ENCODE measurements around the gene GLCE.

Gene GLCE

GRCh38 chr15:69194025-69194827 lies 33.8 kb downstream of the GLCE start:
- no peaks in the 10 kb centered on the region for H3K27me3 ChIP-seq (replicated peaks; ENCODE audit: control insufficient read depth, insufficient read depth, low read length)
- H3K36me3 ChIP-seq (ENCODE audit: control insufficient read depth, insufficient read depth, low read length): no peaks in the 10 kb centered on the region
- H3K4me3 ChIP-seq (replicated peaks; ENCODE audit: low read depth, low read length): no peak overlapping the region
- no peak for TF ChIP-seq CTCF (IDR thresholded peaks at IDR 0.05; ENCODE audit: insufficient read depth, low read length, poor library complexity, severe bottlenecking)
- DNase-seq (ENCODE audit: extremely low read depth, insufficient read length): no peak

- no peak for TF ChIP-seq CTCF (IDR thresholded peaks at IDR 0.05; ENCODE audit: insufficient read depth, low read length, poor library complexity, severe bottlenecking)
- DNase-seq (ENCODE audit: extremely low read depth, insufficient read length): no peak
- Histone ChIP-seq H3K4me3 (replicated peaks; ENCODE audit: low read depth, low read length) (no peak overlapping the region), H3K36me3 (ENCODE audit: control insufficient read depth, insufficient read depth, low read length) (no peaks in the 10 kb centered on the region), H3K27me3 (replicated peaks; ENCODE audit: control insufficient read depth, insufficient read depth, low read length) (no peaks in the 10 kb centered on the region)
Observed at GRCh38 chr15:69194854-69195253, 34.4 kb downstream of the GLCE start.

DNA sequence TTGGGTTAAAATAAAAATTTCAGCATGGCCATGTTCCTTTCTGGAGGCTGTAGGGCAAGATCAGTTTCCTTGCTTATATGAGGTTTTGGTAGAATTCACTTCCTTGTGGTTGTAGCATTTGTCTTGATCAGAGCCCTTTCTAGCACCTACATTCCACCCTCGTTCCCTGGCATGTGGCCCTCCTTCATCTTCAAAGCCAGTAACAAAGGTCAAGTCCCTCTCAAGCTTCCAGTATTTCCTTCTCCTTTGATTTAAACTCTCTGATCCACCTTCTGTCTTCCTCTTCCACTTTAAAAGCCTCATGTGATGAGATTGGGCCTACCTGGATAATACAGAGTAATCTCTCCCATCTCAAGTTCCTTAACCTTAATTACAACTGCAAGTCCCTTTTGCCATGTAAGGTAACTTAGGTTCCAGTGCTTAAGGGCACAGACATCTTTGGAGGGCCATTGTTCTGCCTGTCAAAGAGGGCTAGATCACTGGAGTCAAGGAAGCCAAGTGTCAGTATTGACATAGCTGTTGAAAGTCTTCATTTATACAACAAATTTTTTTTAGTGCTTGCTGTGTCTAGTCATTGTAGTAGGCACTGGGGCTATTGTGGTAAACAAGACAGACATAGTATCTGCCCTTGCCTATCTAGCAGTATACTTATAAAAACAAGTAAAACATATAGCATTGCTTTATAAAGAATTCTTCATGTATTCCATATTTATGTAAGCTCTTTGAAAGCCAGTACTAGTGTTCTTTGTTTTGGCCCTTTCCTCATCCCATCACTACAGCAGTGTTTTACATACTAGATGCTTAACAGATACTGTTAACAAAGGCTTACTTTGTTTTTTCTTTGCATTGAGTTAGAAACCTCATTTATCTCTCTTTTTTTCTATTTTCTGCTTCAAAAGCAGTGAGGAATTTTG lies 40.7 kb downstream of the GLCE start:
- Histone ChIP-seq H3K36me3 (ENCODE audit: control insufficient read depth, insufficient read depth, low read length) (no peaks in the 10 kb centered on the region), H3K4me3 (replicated peaks; ENCODE audit: low read depth, low read length) (no peak overlapping the region), H3K27me3 (replicated peaks; ENCODE audit: control insufficient read depth, insufficient read depth, low read length) (no peaks in the 10 kb centered on the region)
- DNase-seq (ENCODE audit: extremely low read depth, insufficient read length): no peak
- no peak for TF ChIP-seq CTCF (IDR thresholded peaks at IDR 0.05; ENCODE audit: insufficient read depth, low read length, poor library complexity, severe bottlenecking)

GRCh38 chr15:69206079-69206478 lies 45.6 kb downstream of the GLCE start:
- no peak for DNase-seq (ENCODE audit: extremely low read depth, insufficient read length)
- H3K27me3 ChIP-seq (replicated peaks; ENCODE audit: control insufficient read depth, insufficient read depth, low read length): no peaks in the 10 kb centered on the region
- TF ChIP-seq CTCF (IDR thresholded peaks at IDR 0.05; ENCODE audit: insufficient read depth, low read length, poor library complexity, severe bottlenecking): no peak
- H3K36me3 ChIP-seq (ENCODE audit: control insufficient read depth, insufficient read depth, low read length): no peaks in the 10 kb centered on the region
- H3K4me3 ChIP-seq (replicated peaks; ENCODE audit: low read depth, low read length): no peak overlapping the region

DNA sequence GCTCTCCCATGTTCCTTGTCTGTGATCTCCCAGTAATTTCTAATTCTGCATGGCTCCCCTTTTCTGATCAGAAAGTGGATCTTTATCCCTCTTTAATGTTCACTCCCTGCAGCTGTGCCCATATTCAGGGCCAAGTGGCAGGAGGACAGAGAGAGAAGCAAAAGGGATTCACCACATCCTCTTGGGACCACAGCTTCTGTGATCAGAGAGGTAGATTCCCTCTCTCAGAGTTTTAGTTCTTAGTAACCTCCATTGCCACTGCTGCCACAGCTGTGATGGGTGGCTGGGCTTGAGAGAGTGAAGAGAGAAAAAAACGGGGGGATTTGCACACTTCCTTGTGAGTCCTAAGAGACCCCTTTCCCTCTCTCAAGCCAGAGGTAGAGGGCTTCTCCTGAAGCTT lies 49.2 kb downstream of the GLCE start:
- H3K4me3 ChIP-seq (replicated peaks; ENCODE audit: low read depth, low read length): no peak overlapping the region
- no peak for DNase-seq (ENCODE audit: extremely low read depth, insufficient read length)
- no peak for TF ChIP-seq CTCF (IDR thresholded peaks at IDR 0.05; ENCODE audit: insufficient read depth, low read length, poor library complexity, severe bottlenecking)
- H3K36me3 ChIP-seq (ENCODE audit: control insufficient read depth, insufficient read depth, low read length): no peaks in the 10 kb centered on the region
- H3K27me3 ChIP-seq (replicated peaks; ENCODE audit: control insufficient read depth, insufficient read depth, low read length): no peaks in the 10 kb centered on the region
